Measurements from ENCODE around the gene TCP11L2.

TCP11L2 gene

GRCh38 chr12:106301611-106302321 is 767 bp upstream of the TCP11L2 start:
- Histone ChIP-seq H3K27me3 (ENCODE audit: control insufficient read depth in 3 of 3, insufficient read depth in 3 of 3, low read depth in 1 of 3, low read length in 3 of 3) (peaks cover 0 to 3% (median 2%) of the 10 kb centered on the region in 3 experiments), H4K8ac (ENCODE audit: low read depth, low read length) (peak overlapping the region; percentile 98), H3K4ac (ENCODE audit: low read length) (no peak overlapping the region), H3K27ac (replicated peaks; ENCODE audit: low read length) (no peak overlapping the region), H3K36me3 (replicated peaks in 1 of 2; ENCODE audit: control insufficient read depth in 2 of 2, insufficient read depth in 2 of 2, low read length in 2 of 2) (no peaks in the 10 kb centered on the region), H2AK5ac (ENCODE audit: low read depth, low read length) (peak overlapping the region; percentile 57), H3K9ac (ENCODE audit: low read depth, low read length, poor library complexity) (peak overlapping the region; percentile 86), H3K18ac (ENCODE audit: low read length) (peak overlapping the region; percentile 95), H2BK120ac (ENCODE audit: low read depth, low read length) (no peak overlapping the region), H3K79me1 (ENCODE audit: low read depth, low read length) (peaks cover 2% of the 10 kb centered on the region), H3K4me1 (ENCODE audit: control insufficient read depth in 2 of 2, insufficient read depth in 1 of 2, low read depth in 1 of 2, low read length in 2 of 2) (peaks cover 6 to 18% of the 10 kb centered on the region in 2 donors), H3K4me2 (ENCODE audit: insufficient read depth, low read length, poor library complexity, severe bottlenecking) (peak overlapping the region; percentile 89), H2BK5ac (ENCODE audit: low read length) (peak overlapping the region; percentile 85), H3K9me3 (replicated peaks in 1 of 2; ENCODE audit: control insufficient read depth in 2 of 2, insufficient read depth in 1 of 2, low read depth in 1 of 2, low read length in 2 of 2) (no peaks in the 10 kb centered on the region), H2AFZ (ENCODE audit: low read length) (peak overlapping the region; percentile 77), H3K4me3 (ENCODE audit: low read length in 2 of 2) (peak overlapping the region; percentile 47 to 88), H4K91ac (ENCODE audit: low read depth, low read length, poor library complexity) (no peak overlapping the region), H3K23ac (ENCODE audit: low read depth, low read length, poor library complexity) (peak overlapping the region; percentile 90), H3K14ac (ENCODE audit: low read length) (peak overlapping the region; percentile 77), H2BK12ac (ENCODE audit: low read length) (peak overlapping the region; percentile 79), H2BK15ac (ENCODE audit: low read length) (no peak overlapping the region)
- peak; percentile 24 for DNase-seq (ENCODE audit: low spot score)
- no CpG with 5 or more reads among the region's 32 CpGs for WGBS, 2 donors (ENCODE audit: extremely low coverage in 2 of 2, insufficient read length in 2 of 2, insufficient replicate concordance in 1 of 2)

DNA sequence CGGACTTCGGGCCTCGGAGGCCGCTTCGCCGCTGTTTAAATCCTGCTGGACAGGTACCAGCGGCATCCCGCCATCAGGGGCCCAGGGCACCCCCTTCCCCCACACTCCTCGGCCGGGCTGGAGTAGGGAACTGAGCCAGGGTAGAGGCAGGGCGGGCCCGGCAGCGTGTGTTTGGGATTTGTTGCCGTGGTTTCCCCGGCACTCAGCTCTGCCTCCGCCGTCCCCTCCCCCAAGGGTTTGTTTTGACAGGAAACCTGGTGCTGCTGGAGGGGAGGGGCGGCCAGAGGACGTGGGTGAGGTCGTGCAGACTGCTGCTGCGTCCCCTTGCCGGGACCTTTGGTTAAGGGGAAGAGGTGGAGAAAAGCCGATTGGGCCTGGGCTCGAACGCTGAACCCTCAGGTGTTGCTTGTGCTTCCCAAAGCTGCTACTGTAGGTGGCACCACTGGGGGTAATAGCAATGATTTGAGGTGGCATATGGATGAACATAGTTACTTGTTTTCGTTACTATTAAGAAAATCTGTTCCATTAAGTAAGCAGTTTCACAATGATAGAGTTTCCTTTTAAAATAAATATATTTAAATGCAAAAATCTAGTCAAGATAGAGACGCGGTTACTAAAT is 778 bp downstream of the TCP11L2 start:
- Histone ChIP-seq H2BK5ac (ENCODE audit: low read length) (peak overlapping the region; percentile 85), H4K8ac (ENCODE audit: low read depth, low read length) (no peak overlapping the region), H3K79me1 (ENCODE audit: low read depth, low read length) (peaks cover 2% of the 10 kb centered on the region), H2BK12ac (ENCODE audit: low read length) (no peak overlapping the region), H3K9me3 (replicated peaks in 1 of 2; ENCODE audit: control insufficient read depth in 2 of 2, insufficient read depth in 1 of 2, low read depth in 1 of 2, low read length in 2 of 2) (no peaks in the 10 kb centered on the region), H3K14ac (ENCODE audit: low read length) (peak overlapping the region; percentile 50), H3K36me3 (replicated peaks in 1 of 2; ENCODE audit: control insufficient read depth in 2 of 2, insufficient read depth in 2 of 2, low read length in 2 of 2) (no peaks in the 10 kb centered on the region), H2AFZ (ENCODE audit: low read length) (peak overlapping the region; percentile 99), H3K4me1 (ENCODE audit: control insufficient read depth in 2 of 2, insufficient read depth in 1 of 2, low read depth in 1 of 2, low read length in 2 of 2) (peaks cover 6 to 18% of the 10 kb centered on the region in 2 donors), H3K4ac (ENCODE audit: low read length) (no peak overlapping the region), H3K27me3 (ENCODE audit: control insufficient read depth in 3 of 3, insufficient read depth in 3 of 3, low read depth in 1 of 3, low read length in 3 of 3) (peaks cover 0 to 3% (median 2%) of the 10 kb centered on the region in 3 experiments), H3K27ac (replicated peaks; ENCODE audit: low read length) (peak overlapping the region; percentile 57), H3K4me3 (ENCODE audit: low read length in 2 of 2) (peak overlapping the region; percentile 84), H3K23ac (ENCODE audit: low read depth, low read length, poor library complexity) (peak overlapping the region; percentile 66), H3K18ac (ENCODE audit: low read length) (peak overlapping the region; percentile 96), H4K91ac (ENCODE audit: low read depth, low read length, poor library complexity) (no peak overlapping the region), H3K4me2 (ENCODE audit: insufficient read depth, low read length, poor library complexity, severe bottlenecking) (peak overlapping the region; percentile 92), H2AK5ac (ENCODE audit: low read depth, low read length) (no peak overlapping the region), H3K9ac (ENCODE audit: low read depth, low read length, poor library complexity) (peak overlapping the region; percentile 89), H2BK15ac (ENCODE audit: low read length) (peak overlapping the region; percentile 55), H2BK120ac (ENCODE audit: low read depth, low read length) (no peak overlapping the region)
- no CpG with 5 or more reads among the region's 28 CpGs for WGBS, 2 donors (ENCODE audit: extremely low coverage in 2 of 2, insufficient read length in 2 of 2, insufficient replicate concordance in 1 of 2)
- peak; percentile 84 for DNase-seq (ENCODE audit: low spot score)

GRCh38 chr12:106304001-106304421 is 1.5 kb downstream of the TCP11L2 start:
- peaks cover 2% of the 10 kb centered on the region for H3K79me1 ChIP-seq (ENCODE audit: low read depth, low read length)
- no peak overlapping the region for H3K9ac ChIP-seq (ENCODE audit: low read depth, low read length, poor library complexity)
- H3K36me3 ChIP-seq (replicated peaks in 1 of 2; ENCODE audit: control insufficient read depth in 2 of 2, insufficient read depth in 2 of 2, low read length in 2 of 2) = no peaks in the 10 kb centered on the region
- peaks cover 8 to 25% of the 10 kb centered on the region in 2 donors for H3K4me1 ChIP-seq (ENCODE audit: control insufficient read depth in 2 of 2, insufficient read depth in 1 of 2, low read depth in 1 of 2, low read length in 2 of 2)
- H3K27ac ChIP-seq (replicated peaks; ENCODE audit: low read length) = no peak overlapping the region
- peak overlapping the region; percentile 9 for H2AFZ ChIP-seq (ENCODE audit: low read length)
- H3K18ac ChIP-seq (ENCODE audit: low read length) = no peak overlapping the region
- no peak overlapping the region for H3K23ac ChIP-seq (ENCODE audit: low read depth, low read length, poor library complexity)
- H2BK12ac ChIP-seq (ENCODE audit: low read length) = no peak overlapping the region
- H2BK15ac ChIP-seq (ENCODE audit: low read length) = no peak overlapping the region
- no peak overlapping the region for H4K8ac ChIP-seq (ENCODE audit: low read depth, low read length)
- H4K91ac ChIP-seq (ENCODE audit: low read depth, low read length, poor library complexity) = no peak overlapping the region
- WGBS, 2 donors (ENCODE audit: extremely low coverage in 2 of 2, insufficient read length in 2 of 2, insufficient replicate concordance in 1 of 2) = no CpG with 5 or more reads among the region's 5 CpGs
- no peak for DNase-seq (ENCODE audit: low spot score)
- H2BK5ac ChIP-seq (ENCODE audit: low read length) = no peak overlapping the region
- no peak overlapping the region for H3K4ac ChIP-seq (ENCODE audit: low read length)
- H3K4me2 ChIP-seq (ENCODE audit: insufficient read depth, low read length, poor library complexity, severe bottlenecking) = no peak overlapping the region
- no peak overlapping the region for H2BK120ac ChIP-seq (ENCODE audit: low read depth, low read length)
- no peak overlapping the region for H3K14ac ChIP-seq (ENCODE audit: low read length)
- no peak overlapping the region for H2AK5ac ChIP-seq (ENCODE audit: low read depth, low read length)
- peak overlapping the region in 1 of 2 donors; percentile 5 for H3K4me3 ChIP-seq (ENCODE audit: low read length in 2 of 2)
- H3K9me3 ChIP-seq (replicated peaks in 1 of 2; ENCODE audit: control insufficient read depth in 2 of 2, insufficient read depth in 1 of 2, low read depth in 1 of 2, low read length in 2 of 2) = no peaks in the 10 kb centered on the region
- H3K27me3 ChIP-seq (ENCODE audit: control insufficient read depth in 3 of 3, insufficient read depth in 3 of 3, low read depth in 1 of 3, low read length in 3 of 3) = peaks cover 0 to 3% (median 2%) of the 10 kb centered on the region in 3 experiments

DNA sequence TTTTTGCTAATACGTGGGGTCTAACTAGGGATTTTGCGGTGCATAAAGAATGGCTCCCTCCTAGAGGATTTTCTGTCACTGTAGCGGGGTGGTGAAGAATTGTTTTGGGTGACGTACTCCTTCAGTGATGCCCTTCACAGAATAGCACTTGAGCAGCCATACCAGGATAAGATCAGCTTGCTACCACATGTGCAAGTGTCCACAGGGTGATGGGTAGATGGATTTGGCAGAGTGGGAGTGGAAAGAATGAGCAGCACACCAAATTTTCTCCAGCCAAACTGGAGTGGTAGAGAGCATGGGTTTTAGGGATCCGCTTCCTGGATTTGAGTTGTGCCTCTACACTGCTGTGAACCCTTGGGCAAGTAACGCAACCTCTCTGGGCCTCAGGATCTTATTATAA is 2.3 kb downstream of the TCP11L2 start:
- Histone ChIP-seq H4K8ac (ENCODE audit: low read depth, low read length) (no peak overlapping the region), H3K27me3 (ENCODE audit: control insufficient read depth in 3 of 3, insufficient read depth in 3 of 3, low read depth in 1 of 3, low read length in 3 of 3) (peaks cover 0 to 3% (median 2%) of the 10 kb centered on the region in 3 experiments), H3K18ac (ENCODE audit: low read length) (no peak overlapping the region), H3K9ac (ENCODE audit: low read depth, low read length, poor library complexity) (no peak overlapping the region), H2BK12ac (ENCODE audit: low read length) (no peak overlapping the region), H2BK15ac (ENCODE audit: low read length) (no peak overlapping the region), H4K91ac (ENCODE audit: low read depth, low read length, poor library complexity) (no peak overlapping the region), H3K9me3 (replicated peaks in 1 of 2; ENCODE audit: control insufficient read depth in 2 of 2, insufficient read depth in 1 of 2, low read depth in 1 of 2, low read length in 2 of 2) (no peaks in the 10 kb centered on the region), H2BK120ac (ENCODE audit: low read depth, low read length) (no peak overlapping the region), H3K4me2 (ENCODE audit: insufficient read depth, low read length, poor library complexity, severe bottlenecking) (no peak overlapping the region), H3K79me1 (ENCODE audit: low read depth, low read length) (peaks cover 2% of the 10 kb centered on the region), H3K23ac (ENCODE audit: low read depth, low read length, poor library complexity) (no peak overlapping the region), H2AFZ (ENCODE audit: low read length) (no peak overlapping the region), H3K14ac (ENCODE audit: low read length) (no peak overlapping the region), H3K4me3 (ENCODE audit: low read length in 2 of 2) (no peak overlapping the region), H3K27ac (replicated peaks; ENCODE audit: low read length) (no peak overlapping the region), H2BK5ac (ENCODE audit: low read length) (no peak overlapping the region), H3K36me3 (replicated peaks in 1 of 2; ENCODE audit: control insufficient read depth in 2 of 2, insufficient read depth in 2 of 2, low read length in 2 of 2) (no peaks in the 10 kb centered on the region), H3K4me1 (ENCODE audit: control insufficient read depth in 2 of 2, insufficient read depth in 1 of 2, low read depth in 1 of 2, low read length in 2 of 2) (peaks cover 13 to 33% of the 10 kb centered on the region in 2 donors), H3K4ac (ENCODE audit: low read length) (no peak overlapping the region), H2AK5ac (ENCODE audit: low read depth, low read length) (no peak overlapping the region)
- WGBS, 2 donors (ENCODE audit: extremely low coverage in 2 of 2, insufficient read length in 2 of 2, insufficient replicate concordance in 1 of 2) = no CpG with 5 or more reads among the region's 6 CpGs
- no peak for DNase-seq (ENCODE audit: low spot score)
